Mesodermal cell (in vitro differentiated cells): ENCODE data around the gene TIMP2.

Experiments
- H3K27ac ChIP-seq: 2 replicates; pipeline ENCODE4 v1.7.0; 2013; ENCODE audit warnings: mild to moderate bottlenecking, low read depth, low read length, moderate library complexity; ENCODE audit not compliant: severe bottlenecking
- H3K36me3 ChIP-seq: 2 replicates; pipeline ENCODE4 v1.7.1; 2013; ENCODE audit warnings: mild to moderate bottlenecking, low read length, moderate library complexity; ENCODE audit not compliant: control insufficient read depth, insufficient read depth
- H3K4me1 ChIP-seq: one replicate; pipeline ENCODE4 v1.7.1; 2013; ENCODE audit warnings: mild to moderate bottlenecking, low read length; ENCODE audit not compliant: insufficient read depth, control insufficient read depth, poor library complexity, severe bottlenecking
- H3K4me3 ChIP-seq: 2 replicates; pipeline ENCODE4 v1.7.0; 2013; ENCODE audit warnings: low read length, control low read depth, mild to moderate bottlenecking; ENCODE audit not compliant: insufficient read depth, poor library complexity, severe bottlenecking; ENCODE audit errors: extremely low read depth
- H3K9me3 ChIP-seq: 2 replicates; pipeline ENCODE4 v1.7.1; 2013; ENCODE audit warnings: mild to moderate bottlenecking, low read length, moderate library complexity; ENCODE audit not compliant: control insufficient read depth
- WGBS, 2 experiments: methylation state at CpG; one replicate each; pipeline ENCODE4 v1.1.5; 2013; ENCODE audit warnings: missing lambda C conversion rate in 2 of 2; ENCODE audit not compliant: insufficient coverage in 2 of 2; 5-methylcytosine and 5-hydroxymethylcytosine counted together

Gene TIMP2

DNA sequence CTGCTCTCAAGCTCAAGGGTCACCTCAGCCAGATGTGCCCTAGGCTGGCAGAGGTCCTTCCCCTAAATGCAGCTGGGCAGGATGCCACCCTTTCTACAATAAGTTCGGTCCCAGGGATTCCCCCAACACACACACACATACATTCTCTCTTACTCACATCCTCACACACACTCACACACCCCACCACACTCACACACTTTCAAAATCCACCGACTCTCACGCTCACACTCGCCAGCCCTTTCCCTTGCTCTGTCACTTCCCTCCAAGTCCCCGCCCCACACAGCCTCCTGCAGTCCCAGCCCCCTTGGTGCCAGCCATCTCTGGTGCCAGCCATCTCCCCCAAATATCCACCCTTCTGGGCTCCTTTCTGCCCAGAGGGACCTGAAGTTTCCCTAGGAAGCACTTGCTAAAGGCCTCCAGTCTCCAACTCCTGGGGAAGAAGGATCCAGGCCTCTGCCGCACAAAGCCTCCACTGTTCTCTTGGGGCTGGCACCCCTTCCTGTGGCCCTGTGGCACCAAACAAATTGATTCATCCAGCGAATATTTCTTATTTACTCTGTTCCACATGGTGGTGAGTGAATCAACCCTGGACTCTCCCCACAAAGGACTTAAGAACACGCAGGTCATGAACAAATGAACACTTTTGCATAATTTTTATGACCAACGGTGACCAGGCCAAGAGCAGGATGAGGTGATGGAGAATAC, 80.7 kb downstream of the TIMP2 start:
- Histone ChIP-seq H3K4me3 (no peak overlapping the region), H3K9me3 (no peaks in the 10 kb centered on the region), H3K36me3 (no peaks in the 10 kb centered on the region), H3K27ac (no peak overlapping the region), H3K4me1 (no peaks in the 10 kb centered on the region)
- WGBS, 2 experiments = 87 to 92% methylated on average over 6 to 8 of the region's 9 CpGs

DNA sequence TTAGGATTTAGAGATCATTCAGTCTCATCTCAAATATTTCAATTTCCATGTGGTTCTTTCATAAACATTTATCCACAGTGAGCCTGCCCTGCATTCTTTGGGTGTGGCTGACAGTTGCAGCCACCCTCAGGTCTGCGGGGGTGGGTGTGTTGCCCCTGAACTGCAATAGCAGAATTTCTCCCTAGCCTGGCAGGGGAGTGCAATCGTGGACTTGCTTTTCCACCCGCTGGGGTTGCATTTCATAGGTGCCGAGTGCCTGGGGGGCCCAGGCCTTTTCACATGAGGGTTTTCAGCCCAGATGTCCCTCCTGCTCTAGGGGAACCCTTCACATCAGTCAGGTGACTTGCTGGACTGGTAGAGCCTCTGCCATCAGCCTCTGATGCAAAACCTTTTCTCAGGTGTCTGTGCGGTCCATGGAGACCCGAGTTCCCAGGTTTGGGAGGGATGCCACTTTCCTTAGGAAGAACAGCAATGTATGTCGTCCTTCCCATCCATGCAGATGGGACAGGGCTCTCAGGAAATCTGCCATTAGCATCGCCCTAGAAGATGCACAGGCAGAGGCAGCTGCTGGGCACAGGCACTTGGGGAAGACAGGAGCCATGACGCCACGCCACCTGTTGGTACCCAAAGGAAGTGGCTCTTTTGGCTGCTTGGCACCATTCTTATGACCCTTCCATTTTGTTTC, 82.2 kb downstream of the TIMP2 start:
- Histone ChIP-seq H3K36me3 (peaks cover 3% of the 10 kb centered on the region), H3K27ac (no peak overlapping the region), H3K4me3 (no peak overlapping the region), H3K4me1 (peaks cover 9% of the 10 kb centered on the region), H3K9me3 (no peaks in the 10 kb centered on the region)
- WGBS, 2 experiments = 65 to 69% methylated on average over 9 to 10 of the region's 10 CpGs

DNA sequence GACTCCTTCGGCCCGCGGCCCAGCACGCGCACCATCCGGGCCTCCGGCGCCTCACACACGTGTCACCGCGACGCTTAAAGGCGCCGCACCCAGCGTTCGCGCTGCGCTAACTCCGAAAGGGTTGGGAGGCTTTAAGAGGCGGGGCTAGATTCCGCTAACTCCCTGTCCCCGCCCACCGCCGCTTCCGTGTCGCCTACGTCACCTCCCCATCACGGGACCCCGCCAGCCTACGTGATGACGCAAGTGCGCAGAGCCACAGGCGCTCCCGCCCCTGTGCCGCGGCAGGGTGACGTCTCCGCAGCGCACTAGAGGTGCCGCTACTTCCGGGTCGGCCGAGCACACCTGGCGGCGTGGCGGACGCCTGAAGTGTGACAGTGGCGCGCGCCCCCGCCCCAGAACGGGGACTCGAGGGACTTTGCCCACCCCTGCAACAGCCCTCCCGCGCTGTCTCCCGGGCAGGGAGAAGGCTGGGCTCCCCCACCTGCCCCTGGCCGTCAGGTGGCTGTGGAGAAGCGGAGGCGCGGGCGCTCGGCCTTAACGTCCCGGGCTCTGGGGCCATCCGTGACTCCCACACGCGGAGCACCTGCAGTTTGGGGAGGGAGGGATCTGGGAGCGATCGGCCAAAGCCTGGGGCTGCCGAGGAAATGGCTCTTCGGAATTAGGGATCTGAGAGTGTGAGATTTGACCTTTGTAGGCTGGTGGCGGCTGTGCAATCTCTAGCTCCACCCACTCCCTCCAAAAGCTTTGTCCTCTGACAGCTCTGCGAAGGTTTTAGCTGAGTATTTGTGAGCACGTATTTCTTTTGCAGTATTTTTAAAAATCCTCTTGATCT, 84.2 kb downstream of the TIMP2 start, which contains the start of gene USP36:
Gene USP36 (minus strand): TSS at position 35 of the 832 bp plus-strand sequence. CDS start 4,451 bp downstream, outside the sequence.
- Histone ChIP-seq H3K4me1 (peaks cover 9% of the 10 kb centered on the region), H3K4me3 (peak within 1 kb of the TSS; percentile 83), H3K9me3 (no peaks in the 10 kb centered on the region), H3K36me3 (peaks cover 22% of the 10 kb centered on the region), H3K27ac (peak within 1 kb of the TSS; percentile 92)
- WGBS, 2 experiments = 0% methylated on average over 38 to 54 of the region's 74 CpGs

DNA sequence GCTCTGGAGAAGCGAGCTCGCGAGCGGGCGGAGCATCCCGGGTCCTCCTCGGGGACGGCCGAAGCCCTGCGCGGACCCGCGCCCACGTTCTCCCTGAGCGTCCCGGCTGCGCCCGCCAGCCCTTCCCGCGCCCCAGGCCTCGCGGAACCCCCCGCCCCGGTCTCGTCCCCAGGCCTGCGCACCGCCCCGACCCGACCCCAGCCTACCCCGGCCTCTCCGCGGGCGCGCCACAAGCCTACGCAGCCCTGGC, 84.7 kb downstream of the TIMP2 start:
- H3K4me3 ChIP-seq = peak overlapping the region; percentile 83
- WGBS, 2 experiments = 0% methylated on average over 28 to 33 of the region's 35 CpGs
- H3K27ac ChIP-seq = peak overlapping the region; percentile 91
- peaks cover 9% of the 10 kb centered on the region for H3K4me1 ChIP-seq
- peaks cover 27% of the 10 kb centered on the region for H3K36me3 ChIP-seq
- H3K9me3 ChIP-seq = no peaks in the 10 kb centered on the region

GRCh38 chr17:78839762-78840529, 85.2 kb downstream of the TIMP2 start:
- H3K36me3 ChIP-seq = peaks cover 33% of the 10 kb centered on the region
- H3K4me3 ChIP-seq = peak overlapping the region; percentile 83
- H3K4me1 ChIP-seq = peaks cover 9% of the 10 kb centered on the region
- WGBS, 2 experiments = 1% methylated on average over 47 to 69 of the region's 73 CpGs
- H3K27ac ChIP-seq = peak overlapping the region; percentile 91
- H3K9me3 ChIP-seq = no peaks in the 10 kb centered on the region

DNA sequence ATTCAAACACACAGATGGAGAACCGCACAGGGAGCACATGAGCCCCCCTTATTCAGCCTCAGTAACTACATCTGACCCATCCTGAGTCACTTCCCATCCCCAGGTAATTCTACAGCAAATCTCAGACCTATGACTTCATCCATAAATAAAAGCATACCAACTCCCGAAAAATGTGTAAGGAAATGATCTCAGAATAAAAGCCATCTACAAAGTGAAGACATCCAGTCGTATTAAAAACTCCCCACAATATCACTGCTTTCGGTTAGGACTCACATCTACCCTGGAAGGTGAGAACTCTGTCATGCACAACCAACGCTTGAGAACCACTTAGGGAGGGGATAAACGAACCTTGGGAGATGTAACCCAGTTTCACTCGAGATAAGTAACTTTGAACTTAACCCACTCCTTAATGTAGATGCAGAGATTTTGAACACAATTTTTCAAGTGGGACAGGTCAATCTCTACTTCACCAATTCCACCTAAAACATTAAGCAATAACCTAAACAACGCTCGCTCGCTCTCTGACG, 85.9 kb downstream of the TIMP2 start:
- H3K36me3 ChIP-seq = peaks cover 38% of the 10 kb centered on the region
- 14 to 19% methylated on average over 4 to 9 of the region's 11 CpGs for WGBS, 2 experiments
- H3K9me3 ChIP-seq = no peaks in the 10 kb centered on the region
- H3K27ac ChIP-seq = no peak overlapping the region
- peaks cover 9% of the 10 kb centered on the region for H3K4me1 ChIP-seq
- H3K4me3 ChIP-seq = peak overlapping the region; percentile 83

DNA sequence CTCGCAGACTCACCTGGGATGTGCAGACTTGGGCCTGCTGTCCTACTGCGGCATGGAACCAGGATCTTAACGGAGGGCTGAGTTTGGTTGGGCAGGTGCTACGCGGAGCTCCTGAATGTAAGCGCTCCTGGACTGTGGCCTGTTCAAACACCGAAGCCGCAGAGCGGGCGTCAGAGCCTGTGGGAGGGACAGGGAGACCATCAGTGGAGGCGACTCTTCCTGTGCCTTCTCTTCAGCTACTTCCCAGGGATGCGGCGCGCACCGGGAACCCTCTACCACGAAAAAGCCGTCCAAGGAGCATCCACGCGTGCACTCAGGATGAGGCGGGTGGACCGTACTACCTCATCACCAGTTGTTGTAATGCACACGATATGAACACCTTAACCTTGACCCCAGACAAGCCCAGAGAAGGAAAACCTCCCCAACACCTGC, 86.6 kb downstream of the TIMP2 start:
- H3K27ac ChIP-seq = no peak overlapping the region
- H3K4me3 ChIP-seq = no peak overlapping the region
- peaks cover 9% of the 10 kb centered on the region for H3K4me1 ChIP-seq
- no peaks in the 10 kb centered on the region for H3K9me3 ChIP-seq
- H3K36me3 ChIP-seq = peaks cover 45% of the 10 kb centered on the region
- 92 to 97% methylated on average over 20 of the region's 22 CpGs for WGBS, 2 experiments

GRCh38 chr17:78836420-78837021, 88.7 kb downstream of the TIMP2 start:
- WGBS, 2 experiments = 71 to 74% methylated on average over 1 to 4 of the region's 5 CpGs
- no peak overlapping the region for H3K27ac ChIP-seq
- peaks cover 9% of the 10 kb centered on the region for H3K4me1 ChIP-seq
- H3K4me3 ChIP-seq = no peak overlapping the region
- H3K36me3 ChIP-seq = peaks cover 66% of the 10 kb centered on the region
- no peaks in the 10 kb centered on the region for H3K9me3 ChIP-seq

DNA sequence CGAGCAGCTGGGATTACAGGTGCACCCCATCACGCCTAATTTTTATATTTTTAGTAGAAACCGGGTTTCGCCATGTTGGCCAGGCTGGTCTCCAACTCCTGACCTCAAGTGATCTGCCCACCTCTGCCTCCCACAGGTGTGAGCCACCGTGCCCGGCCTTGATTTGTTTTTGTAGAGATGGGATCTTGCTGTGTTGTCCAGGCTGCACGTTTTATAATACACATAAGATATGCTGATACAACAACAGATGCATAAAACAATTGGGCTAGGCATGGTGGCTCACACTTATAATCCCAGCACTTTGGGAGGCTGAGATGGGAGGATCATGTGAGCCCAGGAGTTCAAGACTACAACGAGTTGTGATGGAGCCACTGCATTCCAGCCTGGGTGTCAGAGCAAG, 90.6 kb downstream of the TIMP2 start:
- H3K9me3 ChIP-seq = no peaks in the 10 kb centered on the region
- no peak overlapping the region for H3K4me3 ChIP-seq
- no peak overlapping the region for H3K27ac ChIP-seq
- 90 to 97% methylated on average over 3 to 4 of the region's 8 CpGs for WGBS, 2 experiments
- peaks cover 9% of the 10 kb centered on the region for H3K4me1 ChIP-seq
- H3K36me3 ChIP-seq = peaks cover 84% of the 10 kb centered on the region

- peaks cover 2% of the 10 kb centered on the region for H3K4me1 ChIP-seq
- 83 to 100% methylated on average over 1 of the region's 2 CpGs for WGBS, 2 experiments
These were observed 92.7 kb downstream of the TIMP2 start for GRCh38 chr17:78832541-78832810.

More at GRCh38 chr17:78832541-78832810, 92.7 kb downstream of the TIMP2 start:
- no peak overlapping the region for H3K4me3 ChIP-seq
- H3K27ac ChIP-seq = no peak overlapping the region
- H3K9me3 ChIP-seq = no peaks in the 10 kb centered on the region
- peaks cover 98% of the 10 kb centered on the region for H3K36me3 ChIP-seq
